Measurements from ENCODE around the gene NOD1. TPM values are rescaled to one million over a fixed set of nuclear protein-coding genes. Genes with fewer than 3 reads are reported as not detected.
A peak's percentile ranks its signal among the peaks of the same experiment; 100 is the strongest.

Gene NOD1
- polyA plus RNA-seq, 2 of the 4 experiments (the other 2 are of a cell fraction) = 4.8 to 6.5 TPM

DNA sequence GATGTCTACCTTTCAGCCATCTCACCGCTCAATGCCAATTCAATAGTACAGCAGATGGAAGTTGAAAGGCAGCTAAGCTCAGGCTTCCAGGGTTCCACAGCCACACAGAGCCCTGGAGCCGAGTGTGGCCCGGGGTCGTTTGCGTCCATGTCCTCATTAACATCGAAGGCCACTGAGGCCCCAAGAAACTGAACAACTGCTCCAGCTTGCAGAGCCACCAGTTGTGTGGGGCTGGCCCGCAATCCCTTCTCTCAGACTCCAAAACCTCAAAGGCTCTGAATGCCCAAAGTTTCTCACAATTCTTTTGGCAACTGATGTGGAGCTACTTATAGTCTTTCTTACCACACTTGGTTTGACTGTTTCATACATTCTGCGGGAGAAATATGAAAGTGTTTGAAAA is 31.1 kb downstream of the NOD1 start:
- Histone ChIP-seq H3K27ac (no peak overlapping the region), H3K9me3 (no peaks in the 10 kb centered on the region), H3K4me1 (peaks cover 4% of the 10 kb centered on the region; the same call in 1 of the 3 replicates), H3K4me2 (no peak overlapping the region), H3K4me3 (no peak overlapping the region)
- ATAC-seq (no peak), DNase-seq (ENCODE audit: low read depth in 1 of 2, low spot score in 1 of 2) (no peak), FAIRE-seq (no peak)
- ChIA-PET POLR2A (no interaction called here), CTCF (interaction anchor here (1.1 to 1.3 kb wide), 2 partner anchors 17 to 22 kb away, joined by 3 read pairs; no protein-coding TSS in a partner anchor)
- WGBS (ENCODE audit: missing lambda C conversion rate) = 93% methylated on average over 8 of the region's 8 CpGs
- TF ChIP-seq RCOR1 (IDR thresholded peaks at IDR 0.05; ENCODE audit: low read depth, low read length) = no peak
- TF ChIP-seq CHD4 (IDR thresholded peaks at IDR 0.05; ENCODE audit: borderline replicate concordance) = no peak
- TF ChIP-seq RARB (CRISPR knock-in tag; IDR thresholded peaks at IDR 0.05) = no peak
- no peak for TF ChIP-seq POLR2AphosphoS2 (conservative IDR thresholded peaks at IDR 0.05; ENCODE audit: low read length)
- TF ChIP-seq, protein P1, sequence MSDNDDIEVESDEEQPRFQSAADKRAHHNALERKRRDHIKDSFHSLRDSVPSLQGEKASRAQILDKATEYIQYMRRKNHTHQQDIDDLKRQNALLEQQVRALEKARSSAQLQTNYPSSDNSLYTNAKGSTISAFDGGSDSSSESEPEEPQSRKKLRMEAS (IDR thresholded peaks at IDR 0.05) = no peak
- no peak for TF ChIP-seq EHMT2 (IDR thresholded peaks at IDR 0.05; ENCODE audit: low read depth)
- no peak for TF ChIP-seq ZC3H11A (IDR thresholded peaks at IDR 0.05)
- TF ChIP-seq CBX2 (IDR thresholded peaks at IDR 0.05; ENCODE audit: borderline replicate concordance, low read depth) = no peak

- CTCF ChIA-PET = interaction anchor here (0.8 to 1.5 kb wide), 4 partner anchors 13 to 282 kb away, joined by 3 read pairs; no protein-coding TSS in a partner anchor
- 100% methylated on average over 2 of the region's 4 CpGs for WGBS (ENCODE audit: missing lambda C conversion rate)
- H3K4me1 ChIP-seq = peaks cover 4% of the 10 kb centered on the region; the same call in 1 of the 3 replicates
- H3K4me3 ChIP-seq = no peak overlapping the region
- FAIRE-seq (no peak), DNase-seq (ENCODE audit: low read depth in 1 of 2, low spot score in 1 of 2) (no peak), ATAC-seq (peak; percentile 17 to 48; a peak in 3 of 6 replicates)
- POLR2A ChIA-PET = no interaction called here
- no peak overlapping the region for H3K27ac ChIP-seq
- no peak overlapping the region for H3K4me2 ChIP-seq
- no peaks in the 10 kb centered on the region for H3K9me3 ChIP-seq
- TF ChIP-seq SREBF2 (IDR thresholded peaks at IDR 0.05) (no peak), JUN (IDR thresholded peaks at IDR 0.05) (no peak), RNF2 (IDR thresholded peaks at IDR 0.05; ENCODE audit: borderline replicate concordance, low read depth) (no peak), RFX5 (IDR thresholded peaks at IDR 0.05) (no peak), CBX8 (IDR thresholded peaks at IDR 0.05) (no peak), BHLHE40 (IDR thresholded peaks at IDR 0.05; ENCODE audit: low read depth, low read length) (no peak), CBX2 (IDR thresholded peaks at IDR 0.05; ENCODE audit: borderline replicate concordance, low read depth) (no peak), NR3C1 (IDR thresholded peaks at IDR 0.05) (no peak), JUNB (IDR thresholded peaks at IDR 0.05) (no peak)
Observed at GRCh38 chr7:30446266-30446665, 32.3 kb downstream of the NOD1 start.

DNA sequence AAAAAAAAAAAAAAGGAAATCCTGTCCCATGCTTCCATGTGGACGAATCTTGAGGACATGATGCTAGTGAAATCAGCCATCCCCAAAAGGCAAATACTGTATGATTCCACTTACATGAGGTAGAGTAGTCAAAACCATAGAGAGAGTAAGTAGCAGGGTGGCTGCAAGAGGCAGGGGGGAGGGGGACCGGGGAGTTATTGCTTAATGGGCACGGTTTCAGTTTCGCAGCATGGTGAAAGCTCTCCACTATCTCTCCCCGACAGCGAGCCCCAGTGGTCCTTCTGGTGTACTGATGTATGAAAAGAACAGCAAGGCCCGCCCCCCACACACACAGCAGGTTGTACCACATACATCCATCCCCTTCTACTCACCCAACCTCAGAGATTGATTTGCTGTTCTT is 32.8 kb downstream of the NOD1 start:
- DNase-seq (ENCODE audit: low read depth in 1 of 2, low spot score in 1 of 2) = peak; percentile 6 to 57
- Histone ChIP-seq H3K4me3 (no peak overlapping the region), H3K9me3 (no peaks in the 10 kb centered on the region), H3K4me1 (peaks cover 4% of the 10 kb centered on the region; the same call in 1 of the 3 replicates), H3K4me2 (no peak overlapping the region), H3K27ac (no peak overlapping the region)
- CTCF ChIA-PET = interaction anchor here (1.2 to 1.5 kb wide), 3 partner anchors 14 to 118 kb away, joined by 3 read pairs; no protein-coding TSS in a partner anchor
- POLR2A ChIA-PET = no interaction called here
- 66% methylated on average over 7 of the region's 7 CpGs for WGBS (ENCODE audit: missing lambda C conversion rate)
- ATAC-seq = peak; percentile 82 to 86
- TF ChIP-seq, protein P2, sequence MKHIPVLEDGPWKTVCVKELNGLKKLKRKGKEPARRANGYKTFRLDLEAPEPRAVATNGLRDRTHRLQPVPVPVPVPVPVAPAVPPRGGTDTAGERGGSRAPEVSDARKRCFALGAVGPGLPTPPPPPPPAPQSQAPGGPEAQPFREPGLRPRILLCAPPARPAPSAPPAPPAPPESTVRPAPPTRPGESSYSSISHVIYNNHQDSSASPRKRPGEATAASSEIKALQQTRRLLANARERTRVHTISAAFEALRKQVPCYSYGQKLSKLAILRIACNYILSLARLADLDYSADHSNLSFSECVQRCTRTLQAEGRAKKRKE (CRISPR knock-in tag; IDR thresholded peaks at IDR 0.05; ENCODE audit: low read depth) = no peak
- TF ChIP-seq EHF (CRISPR knock-in tag; IDR thresholded peaks at IDR 0.05) (no peak), NFE2L2 (conservative IDR thresholded peaks at IDR 0.05; ENCODE audit: low read length) (no peak), ZNF302 (CRISPR knock-in tag; IDR thresholded peaks at IDR 0.05) (no peak), POLR2AphosphoS2 (conservative IDR thresholded peaks at IDR 0.05; ENCODE audit: low read length) (no peak), SREBF2 (IDR thresholded peaks at IDR 0.05) (no peak), RAD21 (conservative IDR thresholded peaks at IDR 0.05 in 1 of 2, IDR thresholded peaks at IDR 0.05 in 1 of 2) (no peak), SMC3 (IDR thresholded peaks at IDR 0.05) (no peak), BHLHE40 (IDR thresholded peaks at IDR 0.05; ENCODE audit: low read depth, low read length) (no peak), ZC3H11A (IDR thresholded peaks at IDR 0.05) (no peak), ESRRA (IDR thresholded peaks at IDR 0.05; ENCODE audit: borderline replicate concordance, low read length) (no peak), FOXS1 (CRISPR knock-in tag; IDR thresholded peaks at IDR 0.05) (no peak), HDAC2 (IDR thresholded peaks at IDR 0.05) (no peak), GATA3 (IDR thresholded peaks at IDR 0.05; ENCODE audit: borderline replicate concordance) (no peak)
- no peak for FAIRE-seq

Measured in A549 (cell line).